Karpas-422 (cell line): ENCODE data around the gene MYBBP1A. TPM values are rescaled to one million over a fixed set of nuclear protein-coding genes. Genes with fewer than 3 reads are reported as not detected.

Experiments used
- DNase-seq: peaks from one replicate; pipeline ENCODE4 v3.0.0-alpha.2; 2015
- H2AFZ ChIP-seq: fragments of 200-600 bp; sonication (generic); 2 replicates; pipeline ENCODE4 v1.6.1; 2014; ENCODE audit warnings: antibody characterized with exemption, low read length, mixed read lengths
- H3K27ac ChIP-seq: fragments of 200-600 bp; sonication (generic); 2 replicates; pipeline ENCODE4 v1.5.1; 2014; ENCODE audit warnings: mild to moderate bottlenecking, low read length, moderate library complexity
- H3K27me3 ChIP-seq: fragments of 200-600 bp; sonication (generic); 2 replicates; pipeline ENCODE4 v1.6.1; 2014; ENCODE audit warnings: low read length, mixed read lengths
- H3K36me3 ChIP-seq: fragments of 200-600 bp; sonication (generic); 2 replicates; pipeline ENCODE4 v1.6.1; 2014; ENCODE audit warnings: low read length, mixed read lengths; ENCODE audit not compliant: insufficient read depth
- H3K4me1 ChIP-seq: fragments of 200-600 bp; sonication (generic); 2 replicates; pipeline ENCODE4 v1.6.1; 2014; ENCODE audit warnings: mild to moderate bottlenecking, low read length, mixed read lengths
- H3K4me2 ChIP-seq: fragments of 200-600 bp; sonication (generic); 2 replicates; pipeline ENCODE4 v1.6.1; 2014; ENCODE audit warnings: low read length, low read depth, mild to moderate bottlenecking; ENCODE audit not compliant: poor library complexity, severe bottlenecking
- H3K4me3 ChIP-seq: fragments of 200-600 bp; sonication (generic); 2 replicates; pipeline ENCODE4 v1.5.1; 2014; ENCODE audit warnings: mild to moderate bottlenecking, antibody characterized with exemption, low read length, mixed read lengths
- H3K79me2 ChIP-seq: fragments of 200-600 bp; sonication (generic); 2 replicates; pipeline ENCODE4 v1.6.1; 2014; ENCODE audit warnings: mild to moderate bottlenecking, low read length, mixed read lengths
- H3K9ac ChIP-seq: fragments of 200-600 bp; sonication (generic); 2 replicates; pipeline ENCODE4 v1.6.0; 2014; ENCODE audit warnings: low read length
- H3K9me2 ChIP-seq: fragments of 200-600 bp; sonication (generic), shearing (Covaris generic); replicated peaks from 2 replicates; pipeline ENCODE4 v1.6.0; 2014; ENCODE audit warnings: mild to moderate bottlenecking, low read length, moderate library complexity; ENCODE audit not compliant: insufficient read depth
- H3K9me3 ChIP-seq: fragments of 300-700, 200-600 bp; sonication (generic); 2 replicates; pipeline ENCODE4 v1.6.1; 2014; ENCODE audit warnings: low read length, mixed read lengths
- H4K20me1 ChIP-seq: fragments of 200-600 bp; sonication (generic); 2 replicates; pipeline ENCODE4 v1.6.1; 2014; ENCODE audit warnings: mild to moderate bottlenecking, antibody characterized with exemption, low read length, low read depth; ENCODE audit not compliant: insufficient read depth
- total RNA-seq: library from RNA; depleted of rRNA; stranded (reverse); fragments of >200 nt; shearing (Covaris generic); gene quantifications from 2 replicates; pipeline ENCODE4 v1.2.3, GENCODE V29; 2014; ENCODE audit warnings: low replicate concordance; rRNA removed

The MYBBP1A gene
- total RNA-seq, 1 experiment from 2014 or later, result 48.2 TPM

GRCh38 chr17:4492721-4493561, 62.2 kb downstream of the MYBBP1A start:
- H3K9me2 ChIP-seq, result no peaks in the 10 kb centered on the region
- no peaks in the 10 kb centered on the region for H3K36me3 ChIP-seq
- peak; percentile 74 for DNase-seq
- no peaks in the 10 kb centered on the region; the same call in 1 of the 2 replicates for H4K20me1 ChIP-seq
- no peak overlapping the region for H3K27ac ChIP-seq
- no peak overlapping the region for H3K9ac ChIP-seq
- peaks cover 10% of the 10 kb centered on the region for H3K4me1 ChIP-seq
- no peak overlapping the region for H3K4me3 ChIP-seq
- H3K79me2 ChIP-seq, result no peaks in the 10 kb centered on the region
- H3K9me3 ChIP-seq, result no peaks in the 10 kb centered on the region
- H2AFZ ChIP-seq, result no peak overlapping the region
- no peak overlapping the region for H3K4me2 ChIP-seq
- no peaks in the 10 kb centered on the region for H3K27me3 ChIP-seq

GRCh38 chr17:4490637-4491061, 64.5 kb downstream of the MYBBP1A start:
- Histone ChIP-seq H2AFZ (no peak overlapping the region), H3K27ac (no peak overlapping the region), H4K20me1 (no peaks in the 10 kb centered on the region), H3K9ac (no peak overlapping the region), H3K9me2 (no peaks in the 10 kb centered on the region), H3K79me2 (no peaks in the 10 kb centered on the region), H3K9me3 (no peaks in the 10 kb centered on the region), H3K4me1 (no peaks in the 10 kb centered on the region), H3K27me3 (no peaks in the 10 kb centered on the region), H3K36me3 (no peaks in the 10 kb centered on the region), H3K4me2 (no peak overlapping the region), H3K4me3 (no peak overlapping the region)
- DNase-seq, result no peak

- Histone ChIP-seq H2AFZ (no peak overlapping the region), H3K4me2 (no peak overlapping the region), H3K9me3 (no peaks in the 10 kb centered on the region), H3K9me2 (no peaks in the 10 kb centered on the region), H3K9ac (no peak overlapping the region), H3K36me3 (no peaks in the 10 kb centered on the region), H3K4me3 (no peak overlapping the region), H3K4me1 (no peaks in the 10 kb centered on the region), H3K79me2 (no peaks in the 10 kb centered on the region), H4K20me1 (no peaks in the 10 kb centered on the region), H3K27me3 (no peaks in the 10 kb centered on the region), H3K27ac (no peak overlapping the region)
- DNase-seq, result no peak
These were observed 65.0 kb downstream of the MYBBP1A start for GRCh38 chr17:4490109-4490591.

GRCh38 chr17:4488989-4489595, 66.1 kb downstream of the MYBBP1A start:
- H3K9ac ChIP-seq, result no peak overlapping the region
- H3K27ac ChIP-seq, result no peak overlapping the region
- H3K27me3 ChIP-seq, result no peaks in the 10 kb centered on the region
- no peak overlapping the region for H3K4me2 ChIP-seq
- DNase-seq, result no peak
- H3K79me2 ChIP-seq, result no peaks in the 10 kb centered on the region
- H4K20me1 ChIP-seq, result no peaks in the 10 kb centered on the region
- no peaks in the 10 kb centered on the region for H3K9me3 ChIP-seq
- H3K9me2 ChIP-seq, result no peaks in the 10 kb centered on the region
- H3K4me3 ChIP-seq, result no peak overlapping the region
- no peaks in the 10 kb centered on the region for H3K4me1 ChIP-seq
- no peak overlapping the region for H2AFZ ChIP-seq
- H3K36me3 ChIP-seq, result no peaks in the 10 kb centered on the region

Other genes starting within 250 kb of the MYBBP1A start
- gene UBE2G1, start 188.7 kb downstream of the MYBBP1A start, total RNA-seq, result 45.2 and 60.8 TPM in 2 replicates
- 4.1 and 12.9 TPM in 2 replicates for gene SPNS3, start 121.4 kb downstream of the MYBBP1A start, total RNA-seq
- not detected in 2 replicates for gene SPNS2, start 56.5 kb downstream of the MYBBP1A start, total RNA-seq
- gene GGT6, start 5.2 kb upstream of the MYBBP1A start, total RNA-seq, result not detected in 2 replicates
- gene SMTNL2, start 29.1 kb upstream of the MYBBP1A start, total RNA-seq, result 0.45 TPM in 1 of 2 replicates, not detected in the other
- gene ALOX15, start 86.3 kb upstream of the MYBBP1A start, total RNA-seq, result 0.72 and 1.5 TPM in 2 replicates
- 27.7 and 34.6 TPM in 2 replicates for gene PELP1, start 148.8 kb upstream of the MYBBP1A start, total RNA-seq
- gene ARRB2, start 155.2 kb upstream of the MYBBP1A start, total RNA-seq, result 19.1 and 53.9 TPM in 2 replicates
- gene MED11, start 176.0 kb upstream of the MYBBP1A start, total RNA-seq, result 20.3 and 21.0 TPM in 2 replicates
- not detected in 2 replicates for gene ZMYND15, start 184.4 kb upstream of the MYBBP1A start, total RNA-seq
- gene CXCL16, start 184.5 kb upstream of the MYBBP1A start, total RNA-seq, result 1.3 and 2.2 TPM in 2 replicates
- not detected in 2 replicates for gene TM4SF5, start 216.5 kb upstream of the MYBBP1A start, total RNA-seq
- gene VMO1, start 231.0 kb upstream of the MYBBP1A start, total RNA-seq, result not detected in 2 replicates
- gene GLTPD2, start 233.6 kb upstream of the MYBBP1A start, total RNA-seq, result not detected in 2 replicates
- 118 and 168 TPM in 2 replicates for gene PSMB6, start 240.8 kb upstream of the MYBBP1A start, total RNA-seq